ENCODE data around the gene SARS2.
"Not testable (repeated sequence)": the region's sequence is repeated elsewhere in the genome, so short reads cannot be mapped to it uniquely, and the experiment has no call there.

SARS2 gene

DNA sequence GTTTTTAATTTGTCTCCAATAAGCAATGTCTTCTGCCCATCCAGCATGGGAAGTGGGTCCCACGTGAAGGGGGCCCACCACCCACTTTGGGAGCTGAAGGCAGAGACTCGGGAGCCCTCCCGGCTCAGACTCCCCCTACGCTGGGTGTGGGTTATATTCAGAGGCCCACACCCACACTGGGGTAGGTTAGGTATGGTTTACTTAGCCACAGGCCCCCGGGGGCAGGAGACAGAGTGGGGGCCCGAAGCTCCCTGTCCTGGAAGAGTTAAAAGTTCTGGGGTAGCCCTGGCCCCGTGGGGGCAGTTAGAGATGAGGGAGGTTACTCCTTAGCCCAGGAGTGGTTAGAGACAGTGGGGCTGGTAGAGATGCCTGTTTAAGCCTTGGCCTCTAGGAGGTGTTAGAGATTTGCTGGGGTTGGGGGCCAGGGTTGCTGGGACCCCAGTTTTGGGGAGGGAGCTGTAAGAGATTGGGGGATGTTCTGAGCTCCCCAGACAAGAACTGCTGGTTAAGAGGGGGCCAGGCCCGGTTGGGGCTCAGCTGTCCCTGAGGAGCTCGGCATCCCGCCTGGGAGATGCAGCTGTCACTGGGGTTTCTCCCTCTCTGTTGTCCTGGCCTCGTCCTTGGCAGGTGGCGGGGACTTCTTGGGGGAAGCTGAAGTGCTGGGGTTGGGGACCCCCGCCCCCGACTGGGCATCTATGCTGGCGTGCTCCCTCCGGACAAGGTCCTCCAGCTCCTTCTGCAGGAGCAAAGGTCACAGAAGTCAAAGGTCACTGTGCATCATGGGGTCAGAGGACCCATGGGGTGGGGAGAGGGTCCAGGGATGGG is 51.8 kb downstream of the SARS2 start:
- Mint-ChIP-seq H3K4me3 (peak overlapping the region; percentile 92), H3K27ac (peak overlapping the region; percentile 98), H3K27me3 (no peaks in the 10 kb centered on the region), H3K9me3 (no peaks in the 10 kb centered on the region), H3K36me3 (ENCODE audit: low read depth) (peaks cover 10% of the 10 kb centered on the region), H3K4me1 (ENCODE audit: low read depth) (peaks cover 32% of the 10 kb centered on the region)

DNA sequence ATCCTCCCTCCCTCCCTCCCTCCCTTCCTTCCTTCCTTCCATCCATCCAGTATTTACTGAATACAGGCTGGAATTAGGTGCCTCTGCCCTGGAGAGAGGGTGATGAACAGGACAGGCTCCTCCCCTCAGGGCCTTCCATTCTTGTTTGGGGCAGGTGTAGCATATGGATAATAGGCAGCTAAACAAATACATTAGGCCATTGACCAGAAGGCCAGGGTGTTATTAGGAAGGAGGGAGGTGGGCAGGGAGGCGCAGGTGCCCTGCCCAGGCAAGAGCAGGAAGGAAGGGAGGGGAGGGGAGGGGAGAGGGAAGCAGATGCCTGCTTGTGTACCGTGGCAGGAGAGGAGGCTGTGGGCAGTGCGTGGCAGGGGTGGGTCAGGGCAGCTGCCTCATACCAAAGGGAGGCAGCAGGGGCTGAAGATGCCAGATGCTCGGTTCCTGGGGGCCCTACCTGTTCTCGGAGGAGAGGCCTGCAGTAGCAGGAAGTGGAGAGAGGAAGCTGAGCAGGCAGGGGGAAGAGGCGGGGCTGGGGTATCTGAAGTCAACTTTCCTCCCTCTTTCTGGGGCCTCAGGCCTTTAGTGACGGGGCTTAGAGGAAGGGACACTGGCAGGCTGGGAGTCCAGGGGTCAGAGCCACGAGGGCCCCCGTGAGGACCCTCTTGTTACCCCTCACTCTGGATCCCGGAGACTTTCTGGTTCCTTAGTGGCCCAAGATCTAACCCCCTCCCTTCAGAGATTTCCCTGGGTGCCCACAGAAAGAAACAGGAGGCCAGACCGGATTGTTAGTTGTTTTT is 52.6 kb downstream of the SARS2 start, which contains the start of gene RINL:
RINL (minus strand) TSS at position 495 of the 794 bp plus-strand sequence. CDS start 1,533 bp downstream, outside the sequence.
- peaks cover 5% of the 10 kb centered on the region for H3K36me3 Mint-ChIP-seq (ENCODE audit: low read depth)
- peak within 1 kb of the TSS; percentile 98 for H3K27ac Mint-ChIP-seq
- H3K9me3 Mint-ChIP-seq = no peaks in the 10 kb centered on the region
- H3K4me3 Mint-ChIP-seq = peak within 1 kb of the TSS; percentile 92
- peaks cover 36% of the 10 kb centered on the region for H3K4me1 Mint-ChIP-seq (ENCODE audit: low read depth)
- no peaks in the 10 kb centered on the region for H3K27me3 Mint-ChIP-seq

DNA sequence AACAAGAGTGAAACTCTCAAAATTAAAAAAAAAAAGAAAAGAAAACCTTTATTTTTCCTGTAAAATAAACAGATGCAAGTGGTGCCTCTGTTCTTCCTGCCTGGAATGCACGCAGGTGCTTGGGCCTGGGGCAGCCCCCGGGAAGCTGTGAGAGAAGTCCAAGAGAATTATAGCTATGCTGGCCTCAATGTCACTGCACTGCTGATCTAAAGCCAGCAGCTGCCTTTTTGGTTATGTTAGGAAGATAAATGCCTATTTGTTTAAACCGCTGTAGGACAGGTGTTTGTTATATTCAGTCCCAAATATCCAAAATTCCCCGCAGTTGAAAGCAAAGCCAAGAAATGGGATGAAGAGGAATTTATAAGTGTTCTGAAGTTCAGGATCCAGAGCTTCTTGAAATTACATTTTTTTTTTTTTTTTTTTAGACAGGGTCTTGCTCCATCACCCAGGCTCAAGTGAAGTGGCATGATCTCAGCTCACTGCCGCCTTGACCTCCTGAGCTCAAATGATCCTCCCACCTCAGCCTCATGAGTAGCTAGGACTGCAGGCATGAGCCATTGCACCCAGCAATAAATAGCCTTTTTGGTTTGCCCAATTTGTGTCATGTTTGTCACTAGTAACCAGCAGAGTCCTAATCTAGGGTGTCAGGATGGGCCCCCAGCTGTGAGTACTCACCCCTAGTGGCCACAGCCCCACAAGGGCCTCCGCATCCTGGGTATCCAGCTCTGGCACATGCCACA is 54.7 kb downstream of the SARS2 start:
- H3K4me1 Mint-ChIP-seq (ENCODE audit: low read depth) = peaks cover 37% of the 10 kb centered on the region
- H3K36me3 Mint-ChIP-seq (ENCODE audit: low read depth) = peaks cover 5% of the 10 kb centered on the region
- no peaks in the 10 kb centered on the region for H3K27me3 Mint-ChIP-seq
- no peaks in the 10 kb centered on the region for H3K9me3 Mint-ChIP-seq
- H3K27ac Mint-ChIP-seq = peak overlapping the region; percentile 85
- H3K4me3 Mint-ChIP-seq = no peak overlapping the region

DNA sequence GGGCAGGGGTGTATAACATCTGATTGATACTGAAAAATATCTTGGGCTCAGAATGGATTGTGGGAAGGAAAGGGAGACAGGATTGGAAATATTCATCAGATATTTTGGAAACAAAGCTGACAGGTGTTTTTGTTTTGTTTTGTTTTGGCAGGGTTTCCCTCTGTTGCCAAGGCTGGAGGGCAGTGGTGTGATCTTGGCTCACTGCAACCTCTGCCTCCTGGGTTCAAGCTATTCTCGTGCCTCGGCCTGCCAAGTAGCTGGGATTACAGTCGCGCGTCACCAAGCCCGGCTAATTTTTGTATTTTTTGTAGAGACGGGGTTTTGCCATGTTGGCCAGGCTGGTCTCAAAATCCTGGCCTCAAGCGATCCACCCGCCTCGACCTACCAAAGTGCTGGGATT is 57.2 kb downstream of the SARS2 start:
- H3K4me1 Mint-ChIP-seq (ENCODE audit: low read depth) = peaks cover 44% of the 10 kb centered on the region
- H3K27ac Mint-ChIP-seq, H3K4me3 Mint-ChIP-seq, H3K27me3 Mint-ChIP-seq, H3K9me3 Mint-ChIP-seq: not testable (repeated sequence)
- peaks cover 20% of the 10 kb centered on the region for H3K36me3 Mint-ChIP-seq (ENCODE audit: low read depth)

DNA sequence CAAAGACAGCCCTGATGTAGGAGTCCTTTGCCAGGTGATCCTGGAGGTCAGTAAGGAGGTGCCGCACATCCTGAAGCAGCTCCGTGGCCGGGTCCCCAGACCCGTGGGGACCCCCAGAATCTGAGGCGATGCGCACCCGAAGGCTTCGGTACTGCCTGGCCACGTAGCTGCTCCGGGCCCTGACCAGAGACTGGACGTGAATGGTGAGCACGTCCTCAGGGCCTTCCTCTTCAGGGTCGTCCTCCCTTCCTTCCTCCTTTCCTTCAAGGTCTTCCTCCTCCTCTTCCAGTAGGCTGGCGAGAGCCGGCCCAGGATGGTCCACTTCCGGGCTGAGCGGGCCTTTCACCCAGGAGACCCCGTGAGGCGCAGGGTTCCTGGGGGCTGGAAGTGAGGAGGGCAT is 60.0 kb downstream of the SARS2 start:
- H3K9me3 Mint-ChIP-seq = no peaks in the 10 kb centered on the region
- peaks cover 24% of the 10 kb centered on the region for H3K36me3 Mint-ChIP-seq (ENCODE audit: low read depth)
- peak overlapping the region; percentile 87 for H3K27ac Mint-ChIP-seq
- H3K4me1 Mint-ChIP-seq (ENCODE audit: low read depth) = peaks cover 45% of the 10 kb centered on the region
- H3K27me3 Mint-ChIP-seq = no peaks in the 10 kb centered on the region
- H3K4me3 Mint-ChIP-seq = peak overlapping the region; percentile 87

DNA sequence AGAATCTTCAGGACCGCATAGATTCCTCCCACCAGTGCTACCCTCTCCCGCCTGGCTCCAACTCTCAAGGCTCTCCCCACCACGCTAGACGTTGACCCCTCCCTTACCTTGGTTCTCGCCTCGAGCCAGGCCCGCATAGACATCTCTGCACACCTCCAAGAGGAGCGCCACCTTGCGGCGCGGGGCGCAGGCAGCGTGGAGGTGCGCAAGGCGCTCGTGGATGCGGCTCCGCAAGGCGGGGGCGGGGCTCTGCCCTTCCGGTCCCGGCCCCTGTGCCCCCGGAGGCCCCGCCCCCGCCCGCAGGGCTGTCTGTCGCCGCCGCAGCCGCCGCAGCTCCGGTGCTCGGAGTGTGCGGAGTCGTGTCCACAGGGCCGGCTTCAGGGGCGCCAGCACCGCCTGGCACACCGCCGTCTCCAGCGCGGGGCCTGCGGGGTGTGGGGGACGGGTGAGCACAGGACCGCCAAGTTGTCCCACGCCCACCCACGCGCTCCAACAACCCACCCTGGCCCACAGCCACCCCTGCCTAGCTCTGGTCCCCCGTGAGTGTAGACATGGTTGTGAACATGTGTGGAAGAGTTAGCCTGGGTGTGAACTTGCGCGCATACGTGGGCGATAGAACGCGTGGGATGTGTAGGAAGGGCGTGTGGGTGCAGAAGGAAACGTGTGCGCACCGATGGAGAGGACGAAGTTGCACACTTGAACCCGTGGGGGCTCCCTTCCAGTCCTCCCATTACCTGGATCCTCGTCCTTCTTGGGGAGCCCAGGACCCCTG is 60.5 kb downstream of the SARS2 start:
- H3K27ac Mint-ChIP-seq = peak overlapping the region; percentile 91
- H3K4me3 Mint-ChIP-seq = peak overlapping the region; percentile 87
- H3K27me3 Mint-ChIP-seq = no peaks in the 10 kb centered on the region
- peaks cover 51% of the 10 kb centered on the region for H3K4me1 Mint-ChIP-seq (ENCODE audit: low read depth)
- peaks cover 23% of the 10 kb centered on the region for H3K36me3 Mint-ChIP-seq (ENCODE audit: low read depth)
- no peaks in the 10 kb centered on the region for H3K9me3 Mint-ChIP-seq

DNA sequence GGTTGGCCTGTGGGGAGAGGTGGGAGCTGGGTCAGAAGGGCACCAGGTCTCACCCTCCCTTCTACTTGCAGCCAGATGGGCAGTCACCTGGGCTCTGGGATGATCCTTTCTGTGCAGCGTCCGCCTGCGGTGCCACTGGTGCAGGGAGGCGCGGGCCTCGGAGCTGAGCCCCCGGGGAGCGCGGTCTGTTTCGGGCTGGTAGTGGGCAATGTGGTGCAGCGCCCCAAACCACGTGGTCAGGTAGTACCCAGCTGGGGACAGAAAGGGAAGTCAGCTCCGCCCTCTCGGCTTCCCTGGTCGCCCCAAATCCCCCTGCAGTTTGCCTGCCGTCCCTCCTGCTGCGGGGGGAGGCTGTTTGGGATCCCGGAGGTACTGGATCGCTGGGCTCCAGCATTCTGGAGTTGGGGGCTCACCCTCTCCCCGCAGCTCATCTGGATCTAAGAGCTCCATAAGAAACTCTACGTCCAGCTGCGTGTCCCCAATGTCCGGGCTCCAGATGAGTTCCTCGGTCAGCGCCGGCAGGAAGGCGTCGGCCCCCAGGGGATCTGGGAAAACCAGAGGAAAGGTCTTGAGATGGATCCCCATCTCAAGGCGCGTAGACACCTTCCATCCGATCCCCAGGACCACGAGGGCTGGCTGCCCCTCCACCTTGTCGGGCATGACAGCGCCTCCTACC is 61.3 kb downstream of the SARS2 start:
- Mint-ChIP-seq H3K27ac (peak overlapping the region; percentile 91), H3K27me3 (no peaks in the 10 kb centered on the region), H3K36me3 (ENCODE audit: low read depth) (peaks cover 23% of the 10 kb centered on the region), H3K4me3 (peak overlapping the region; percentile 87), H3K9me3 (no peaks in the 10 kb centered on the region), H3K4me1 (ENCODE audit: low read depth) (peaks cover 58% of the 10 kb centered on the region)

DNA sequence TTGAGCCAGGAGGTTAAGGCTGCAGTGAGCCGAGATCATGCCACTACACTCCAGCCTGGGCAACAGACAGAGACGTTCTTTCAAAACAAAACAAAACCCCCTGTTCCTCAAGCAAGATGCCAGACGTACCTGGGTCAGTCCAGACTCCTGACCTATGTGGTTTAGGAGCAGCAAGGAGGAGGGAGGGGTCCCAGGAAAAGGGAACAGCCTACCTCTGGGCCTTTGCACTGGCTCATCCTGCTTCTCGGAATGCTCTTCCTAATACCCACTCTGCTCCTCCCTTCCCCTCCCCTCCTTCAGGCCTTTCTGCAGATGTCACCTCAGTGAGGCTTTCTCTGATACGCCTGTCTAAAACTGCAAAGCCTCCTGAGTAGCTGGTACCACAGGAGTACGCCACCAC is 62.0 kb downstream of the SARS2 start:
- peak overlapping the region; percentile 87 for H3K4me3 Mint-ChIP-seq
- H3K36me3 Mint-ChIP-seq (ENCODE audit: low read depth) = peaks cover 23% of the 10 kb centered on the region
- peak overlapping the region; percentile 91 for H3K27ac Mint-ChIP-seq
- no peaks in the 10 kb centered on the region for H3K9me3 Mint-ChIP-seq
- peaks cover 60% of the 10 kb centered on the region for H3K4me1 Mint-ChIP-seq (ENCODE audit: low read depth)
- no peaks in the 10 kb centered on the region for H3K27me3 Mint-ChIP-seq

DNA sequence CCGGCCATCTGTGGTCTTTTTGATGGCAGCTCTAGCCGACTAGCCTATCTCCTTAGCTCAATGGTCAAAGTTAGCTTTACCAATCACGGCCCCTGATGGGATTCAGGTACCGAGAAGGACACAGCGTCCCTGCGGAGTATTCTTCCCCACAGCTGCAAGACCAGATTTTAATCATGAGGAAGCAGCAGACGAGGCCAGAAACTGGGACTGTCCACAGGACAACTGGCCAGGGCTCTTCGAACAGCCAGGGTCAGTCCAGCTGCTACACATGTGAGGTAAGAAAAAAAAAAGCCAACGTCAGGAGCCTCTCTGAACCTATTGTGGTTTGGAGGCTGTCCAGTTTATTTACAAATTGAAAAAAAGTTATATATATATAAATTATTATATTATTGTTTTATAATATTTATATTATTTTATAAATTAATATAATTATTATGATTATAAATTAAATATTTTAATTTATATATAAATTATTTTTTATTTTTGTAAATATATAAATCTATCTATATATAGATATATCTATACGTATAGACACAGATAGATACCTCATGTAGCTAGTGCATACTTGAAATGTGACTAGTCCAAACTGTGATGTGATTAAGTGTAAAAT is 63.3 kb downstream of the SARS2 start:
- H3K4me3 Mint-ChIP-seq = no peak overlapping the region
- H3K9me3 Mint-ChIP-seq = no peaks in the 10 kb centered on the region
- peaks cover 23% of the 10 kb centered on the region for H3K36me3 Mint-ChIP-seq (ENCODE audit: low read depth)
- H3K27ac Mint-ChIP-seq = peak overlapping the region; percentile 52
- no peaks in the 10 kb centered on the region for H3K27me3 Mint-ChIP-seq
- H3K4me1 Mint-ChIP-seq (ENCODE audit: low read depth) = peaks cover 59% of the 10 kb centered on the region

Measured in stimulated activated naive CD8-positive, alpha-beta T cell treated with anti-CD3 and anti-CD28 coated beads, Interleukin-15, Interleukin-2, amounts not matched to agents 100 ng/mL and 50 ng/mL, for 24 hours (primary cell).